Upper lobe of right lung (tissue), 1 donor: ENCODE results near the gene CLDN7. TPM values are rescaled to one million over a fixed set of nuclear protein-coding genes. Genes with fewer than 3 reads are reported as not detected.

Experiments used
- ATAC-seq: fragments of 200-7000 bp; cut with Tn5 transposase; one replicate; pipeline ENCODE4 v1.9.1; 2020; ENCODE audit warnings: mild to moderate bottlenecking, moderate library complexity
- DNase-seq: peaks from one replicate; pipeline ENCODE4 v3.0.0-alpha.2; 2020
- H3K27ac ChIP-seq: fragments of 200-600 bp; one replicate; pipeline ENCODE4 v1.8.0; 2022
- H3K27me3 ChIP-seq: fragments of 200-600 bp; one replicate; pipeline ENCODE4 v1.8.0; 2022; ENCODE audit warnings: mild to moderate bottlenecking
- H3K36me3 ChIP-seq: fragments of 200-600 bp; one replicate; pipeline ENCODE4 v1.8.0; 2022
- H3K4me1 ChIP-seq: fragments of 200-600 bp; one replicate; pipeline ENCODE4 v1.8.0; 2022
- H3K4me3 ChIP-seq: fragments of 200-600 bp; one replicate; pipeline ENCODE4 v1.8.0; 2022; ENCODE audit warnings: mild to moderate bottlenecking
- H3K9me3 ChIP-seq: fragments of 200-600 bp; one replicate; pipeline ENCODE4 v1.8.0; 2022
- CTCF ChIP-seq: fragments of 200-600 bp; IDR thresholded peaks from one replicate; pipeline ENCODE4 v1.8.0; 2022; ENCODE audit warnings: antibody characterized with exemption
- intact Hi-C: fragments of 100-400 bp; cut with DNase I; formaldehyde crosslinking; loops from one replicate; pipeline ENCODE4 v1.11.0; 2022
- total RNA-seq: library from RNA; stranded (reverse); fragmentation: NEBNext Ultra II Directional; extraction: Animal tissue kit (Norgen Biotek cat#: 25700); gene quantifications from one replicate; pipeline ENCODE4 v1.2.1, GENCODE V29; 2021
- donor health status: DM: no; HTN: yes; CAD: no; lungs with severe emphysema.

Gene CLDN7
- total RNA-seq, 1 donor from 2014 or later, result 117 TPM

- Histone ChIP-seq H3K9me3 (no peaks in the 10 kb centered on the region), H3K36me3 (no peaks in the 10 kb centered on the region), H3K4me3 (no peak overlapping the region), H3K4me1 (peaks cover 20% of the 10 kb centered on the region), H3K27me3 (peaks cover 9% of the 10 kb centered on the region), H3K27ac (no peak overlapping the region)
- intact Hi-C loops, result no loop called here
- TF ChIP-seq CTCF, result no peak
- DNase-seq, result no peak
- no peak for ATAC-seq
Measured at GRCh38 chr17:7284911-7285310, 22.6 kb upstream of the CLDN7 start.

GRCh38 chr17:7283471-7284216 lies 21.4 kb upstream of the CLDN7 start:
- Histone ChIP-seq H3K9me3 (no peaks in the 10 kb centered on the region), H3K36me3 (no peaks in the 10 kb centered on the region), H3K27me3 (peaks cover 9% of the 10 kb centered on the region), H3K27ac (no peak overlapping the region), H3K4me1 (peaks cover 20% of the 10 kb centered on the region), H3K4me3 (no peak overlapping the region)
- DNase-seq (no peak), ATAC-seq (no peak)
- no peak for TF ChIP-seq CTCF
- intact Hi-C loops, result no loop called here

GRCh38 chr17:7282752-7283321 lies 20.6 kb upstream of the CLDN7 start:
- TF ChIP-seq CTCF, result no peak
- H3K27ac ChIP-seq, result no peak overlapping the region
- H3K4me1 ChIP-seq, result peaks cover 20% of the 10 kb centered on the region
- DNase-seq (no peak), ATAC-seq (no peak)
- H3K9me3 ChIP-seq, result no peaks in the 10 kb centered on the region
- H3K36me3 ChIP-seq, result no peaks in the 10 kb centered on the region
- no peak overlapping the region for H3K4me3 ChIP-seq
- intact Hi-C loops, result no loop called here
- H3K27me3 ChIP-seq, result peaks cover 6% of the 10 kb centered on the region

- intact Hi-C loops, result no loop called here
- H3K27ac ChIP-seq, result no peak overlapping the region
Measured at GRCh38 chr17:7281953-7282751, 19.9 kb upstream of the CLDN7 start.

More at GRCh38 chr17:7281953-7282751, 19.9 kb upstream of the CLDN7 start:
- Histone ChIP-seq H3K4me1 (peaks cover 20% of the 10 kb centered on the region), H3K27me3 (no peaks in the 10 kb centered on the region), H3K4me3 (peak overlapping the region; percentile 53), H3K9me3 (no peaks in the 10 kb centered on the region), H3K36me3 (no peaks in the 10 kb centered on the region)
- DNase-seq, result peak; percentile 72
- no peak for TF ChIP-seq CTCF
- ATAC-seq, result no peak
